Measurements from ENCODE around the gene ZNF438.

- no peak for TF ChIP-seq CTCF (IDR thresholded peaks at IDR 0.05)
- TF ChIP-seq POLR2AphosphoS5 (IDR thresholded peaks at IDR 0.05; ENCODE audit: low read depth, low read length): no peak
- TF ChIP-seq TCF7L2 (IDR thresholded peaks at IDR 0.05; ENCODE audit: low read depth, low read length): no peak
- TF ChIP-seq REST (IDR thresholded peaks at IDR 0.05; ENCODE audit: insufficient read depth in 1 of 2, low read depth in 2 of 2, low read length in 1 of 2): no peak
- no peak for TF ChIP-seq SIN3A (IDR thresholded peaks at IDR 0.05; ENCODE audit: borderline replicate concordance, insufficient read depth, low read depth, low read length)
Measured at GRCh38 chr10:30840395-30841050, 191.1 kb downstream of the ZNF438 start.

All from Panc1 (cell line).